Raji (cell line): ENCODE results near the gene ATG4C.

Experiments
- POLR2A ChIP-seq: IDR thresholded peaks from 2 replicates; pipeline ENCODE4 v1.6.1; 2011; ENCODE audit warnings: low read depth, low read length, control low read depth; ENCODE audit not compliant: insufficient read depth

ATG4C gene

GRCh38 chr1:62841587-62842169 is 57.7 kb downstream of the ATG4C start:
- no peak for TF ChIP-seq POLR2A

GRCh38 chr1:62844030-62844429 is 60.1 kb downstream of the ATG4C start:
- no peak for TF ChIP-seq POLR2A

GRCh38 chr1:62849031-62849430 is 65.1 kb downstream of the ATG4C start:
- no peak for TF ChIP-seq POLR2A

GRCh38 chr1:62852253-62852652 is 68.3 kb downstream of the ATG4C start:
- TF ChIP-seq POLR2A = no peak

GRCh38 chr1:62856960-62857359 is 73.0 kb downstream of the ATG4C start:
- TF ChIP-seq POLR2A = no peak

GRCh38 chr1:62869217-62869754 is 85.4 kb downstream of the ATG4C start:
- no peak for TF ChIP-seq POLR2A

GRCh38 chr1:62870148-62870547 is 86.2 kb downstream of the ATG4C start:
- no peak for TF ChIP-seq POLR2A

GRCh38 chr1:62875676-62876075 is 91.7 kb downstream of the ATG4C start:
- TF ChIP-seq POLR2A = no peak

- no peak for TF ChIP-seq POLR2A
These were observed 92.6 kb downstream of the ATG4C start for GRCh38 chr1:62876535-62876934.

GRCh38 chr1:62877579-62877978 is 93.6 kb downstream of the ATG4C start:
- TF ChIP-seq POLR2A = no peak

GRCh38 chr1:62879962-62880361 is 96.0 kb downstream of the ATG4C start:
- no peak for TF ChIP-seq POLR2A

GRCh38 chr1:62882201-62883104 is 98.5 kb downstream of the ATG4C start:
- no peak for TF ChIP-seq POLR2A

- no peak for TF ChIP-seq POLR2A
These were observed 100.3 kb downstream of the ATG4C start for GRCh38 chr1:62884156-62884740.

GRCh38 chr1:62887799-62888507 is 104.0 kb downstream of the ATG4C start:
- no peak for TF ChIP-seq POLR2A

- no peak for TF ChIP-seq POLR2A
These were observed 108.1 kb downstream of the ATG4C start for GRCh38 chr1:62891956-62892562.

GRCh38 chr1:62897788-62898187 is 113.9 kb downstream of the ATG4C start:
- no peak for TF ChIP-seq POLR2A
